Measurements from ENCODE around the gene HIPK4. TPM values are rescaled to one million over a fixed set of nuclear protein-coding genes. Genes with fewer than 3 reads are reported as not detected.

Gene HIPK4
- total and polyA plus RNA-seq, 2 of the 4 experiments (the other 2 are of a cell fraction), result 0.12 to 0.18 TPM

DNA sequence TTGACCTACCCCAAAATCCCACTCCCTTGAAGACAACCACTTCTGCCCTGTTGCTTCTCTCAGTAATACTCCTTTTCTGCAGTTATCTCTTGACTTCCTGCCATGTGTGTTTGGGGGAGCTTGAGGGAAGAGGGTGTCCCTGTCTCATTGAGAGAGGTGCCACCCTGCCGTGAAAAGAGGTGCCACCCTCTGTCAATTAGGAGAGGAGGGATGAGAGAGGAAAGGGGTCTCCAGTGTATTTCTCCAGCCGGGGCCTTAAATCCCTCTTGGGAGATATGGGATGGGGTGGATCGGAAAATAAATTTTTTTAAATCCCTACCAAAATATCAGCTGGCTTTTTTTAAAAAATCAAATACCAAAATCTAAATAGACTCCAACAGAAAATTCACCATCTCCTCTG, 25.0 kb downstream of the HIPK4 start:
- Histone ChIP-seq H3K56ac (ENCODE audit: extremely low read depth, insufficient read depth, low read length) (no peak overlapping the region), H3K79me1 (ENCODE audit: low read depth in 1 of 2, low read length in 2 of 2) (peaks cover 9 to 37% of the 10 kb centered on the region in 2 experiments), H3K4me3 (ENCODE audit: insufficient read depth, low read depth, low read length) (no peak overlapping the region), H3K23ac (ENCODE audit: low read depth, low read length) (no peak overlapping the region), H2AK5ac (ENCODE audit: low read depth, low read length) (no peak overlapping the region), H3K14ac (replicated peaks; ENCODE audit: low read depth, low read length) (peak overlapping the region; percentile 69; the same call in 1 of the 2 replicates), H3K9me1 (ENCODE audit: insufficient read depth, low read length) (peaks cover 9% of the 10 kb centered on the region), H4K5ac (ENCODE audit: low read depth, low read length) (no peak overlapping the region), H4K20me1 (ENCODE audit: insufficient read depth, low read length) (no peaks in the 10 kb centered on the region), H2BK20ac (ENCODE audit: low read depth, low read length) (no peak overlapping the region), H2BK15ac (ENCODE audit: low read depth, low read length) (no peak overlapping the region), H3K36me3 (ENCODE audit: control insufficient read depth, insufficient read depth, low read length) (peaks cover 24% of the 10 kb centered on the region), H2AK9ac (replicated peaks; ENCODE audit: low read depth, low read length, poor library complexity) (no peak overlapping the region), H2BK5ac (ENCODE audit: low read depth, low read length, poor library complexity, severe bottlenecking) (no peak overlapping the region), H2BK120ac (ENCODE audit: low read depth, low read length) (no peak overlapping the region), H3K27me3 (ENCODE audit: control insufficient read depth, insufficient read depth, low read length) (no peaks in the 10 kb centered on the region), H3K9ac (ENCODE audit: low read depth, low read length) (no peak overlapping the region; the same call in 1 of the 2 replicates), H3K4me2 (ENCODE audit: low read depth, low read length) (peak overlapping the region; percentile 90; the same call in 1 of the 2 replicates), H4K8ac (ENCODE audit: low read depth in 2 of 2, low read length in 2 of 2) (peak overlapping the region; percentile 66 to 99; a peak in 3 of 4 replicates), H4K91ac (ENCODE audit: insufficient read depth, low read depth, low read length) (no peak overlapping the region), H2AFZ (replicated peaks; ENCODE audit: low read length, poor library complexity) (no peak overlapping the region), H3K18ac (ENCODE audit: low read depth, low read length) (no peak overlapping the region), H3K4ac (ENCODE audit: low read depth, low read length) (no peak overlapping the region), H3K9me3 (ENCODE audit: control insufficient read depth, insufficient read depth, low read length) (no peaks in the 10 kb centered on the region), H3K27ac (ENCODE audit: insufficient read depth, low read length) (no peak overlapping the region), H3K4me1 (ENCODE audit: control insufficient read depth, insufficient read depth, low read length) (peaks cover 10% of the 10 kb centered on the region)
- DNase-seq, result no peak
- dilution Hi-C loops (cut with HindIII; ENCODE audit: low sequenced_read_pairs, unreplicated experiment), result no loop called here
- TF ChIP-seq POLR2A (IDR thresholded peaks at IDR 0.05; ENCODE audit: low read depth, low read length) (no peak), MXI1 (IDR thresholded peaks at IDR 0.05; ENCODE audit: borderline replicate concordance, low read depth, low read length) (no peak), MAFK (IDR thresholded peaks at IDR 0.05; ENCODE audit: low read depth, low read length) (no peak), CTCF (conservative IDR thresholded peaks at IDR 0.05; ENCODE audit: low read depth, low read length) (no peak), BHLHE40 (IDR thresholded peaks at IDR 0.05; ENCODE audit: low read depth, low read length) (no peak), NFE2L2 (IDR thresholded peaks at IDR 0.05; ENCODE audit: low read depth, low read length) (no peak), RFX5 (IDR thresholded peaks at IDR 0.05; ENCODE audit: low read depth, low read length) (no peak), SMC3 (IDR thresholded peaks at IDR 0.05; ENCODE audit: low read depth, low read length) (no peak), RAD21 (IDR thresholded peaks at IDR 0.05; ENCODE audit: low read length) (no peak), USF2 (IDR thresholded peaks at IDR 0.05; ENCODE audit: low read depth, low read length) (no peak)
- TF ChIP-seq, protein P1, sequence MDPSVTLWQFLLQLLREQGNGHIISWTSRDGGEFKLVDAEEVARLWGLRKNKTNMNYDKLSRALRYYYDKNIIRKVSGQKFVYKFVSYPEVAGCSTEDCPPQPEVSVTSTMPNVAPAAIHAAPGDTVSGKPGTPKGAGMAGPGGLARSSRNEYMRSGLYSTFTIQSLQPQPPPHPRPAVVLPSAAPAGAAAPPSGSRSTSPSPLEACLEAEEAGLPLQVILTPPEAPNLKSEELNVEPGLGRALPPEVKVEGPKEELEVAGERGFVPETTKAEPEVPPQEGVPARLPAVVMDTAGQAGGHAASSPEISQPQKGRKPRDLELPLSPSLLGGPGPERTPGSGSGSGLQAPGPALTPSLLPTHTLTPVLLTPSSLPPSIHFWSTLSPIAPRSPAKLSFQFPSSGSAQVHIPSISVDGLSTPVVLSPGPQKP (IDR thresholded peaks at IDR 0.05; ENCODE audit: borderline replicate concordance, low read depth, low read length), result no peak
- ATAC-seq (ENCODE audit: low read depth), result no peak
- WGBS, 2 experiments (ENCODE audit: extremely low coverage in 2 of 2, insufficient read length in 1 of 2), result no CpG with 5 or more reads among the region's 3 CpGs
- no TSS peak for BruUV-seq (replicated peaks)
- in situ Hi-C loops (cut with MboI; ENCODE audit: low sequenced_read_pairs), result no loop called here
- CTCF ChIA-PET, result no interaction called here
- intact Hi-C loops (cut with micrococcal nuclease), result no loop called here
- POLR2A ChIA-PET (ENCODE audit: unreplicated experiment), result interaction anchor here (0.6 to 1.0 kb wide), 3 partner anchors 17 to 205 kb away, joined by 3 to 16 read pairs (median 3); partner anchors contain the start of genes C19orf47 and PLD3

Measured in IMR-90 (cell line).